GM19452 (cell line): Measurements from ENCODE around the gene OSBPL10.
"Not testable (repeated sequence)": the region's sequence is repeated elsewhere in the genome, so short reads cannot be mapped to it uniquely, and the experiment has no call there.

ENCODE experiments used
- ATAC-seq: cut with Tn5 transposase; IDR thresholded peaks from one replicate; pipeline ENCODE4 v1.9.1; 2021; ENCODE audit not compliant: unreplicated experiment

OSBPL10 gene

DNA sequence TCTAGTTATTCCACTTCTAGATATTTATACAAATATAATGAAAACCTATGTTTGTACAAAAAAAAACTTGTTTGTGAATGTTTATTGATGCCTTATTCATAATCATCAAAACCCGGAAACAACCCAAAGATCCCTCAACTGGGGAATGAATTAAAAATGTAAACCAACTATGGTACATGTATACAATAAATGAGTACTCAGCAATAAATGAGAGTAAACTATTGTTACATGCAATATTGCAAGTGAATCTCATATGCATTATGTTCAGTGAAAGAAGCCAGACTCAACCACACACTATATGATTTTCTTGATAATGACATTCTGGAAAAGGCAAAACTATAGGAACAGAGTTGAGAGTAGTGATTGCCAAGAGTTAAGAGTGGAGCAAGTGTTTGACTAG lies 12.8 kb upstream of the OSBPL10 start:
- no peak for ATAC-seq

DNA sequence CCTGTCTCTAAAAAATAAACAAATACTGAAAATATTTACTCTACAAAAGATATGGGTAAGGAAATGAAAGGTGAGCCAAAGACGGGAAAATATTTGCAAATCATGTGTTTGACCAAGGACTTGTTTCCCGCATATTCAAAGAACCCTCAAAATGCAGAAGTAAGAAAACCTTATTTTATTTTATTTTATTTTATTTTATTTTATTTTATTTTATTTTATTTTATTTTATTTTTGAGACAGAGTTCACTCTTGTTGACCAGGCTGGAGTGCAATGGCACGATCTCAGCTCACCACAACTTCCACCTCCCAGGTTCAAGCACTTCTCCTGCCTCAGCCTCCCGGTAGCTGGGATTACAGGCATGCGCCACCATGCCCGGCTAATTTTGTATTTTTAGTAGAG lies 11.9 kb upstream of the OSBPL10 start:
- ATAC-seq = not testable (repeated sequence)

- ATAC-seq = no peak
Measured at GRCh38 chr3:31988271-31988670, 7.2 kb upstream of the OSBPL10 start.

DNA sequence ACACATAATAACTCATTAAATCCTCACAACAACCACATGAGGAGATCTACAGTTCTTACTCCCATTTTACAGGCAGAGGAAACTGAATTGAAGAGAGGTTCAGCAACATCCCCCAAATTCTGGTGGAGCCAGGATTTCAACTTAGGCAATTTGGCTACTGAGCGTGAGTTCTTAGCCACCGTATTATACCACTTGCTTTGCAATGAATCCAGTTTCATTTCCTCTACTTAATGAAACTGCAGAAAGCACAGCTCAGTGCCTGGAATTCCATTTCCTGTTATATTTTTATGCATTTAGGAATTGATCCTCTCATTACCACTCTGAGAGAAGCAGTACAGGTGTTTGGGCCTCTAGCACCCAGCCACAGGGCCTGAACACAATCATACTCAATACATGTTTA lies 4.8 kb upstream of the OSBPL10 start:
- no peak for ATAC-seq

GRCh38 chr3:31984321-31984720 lies 3.3 kb upstream of the OSBPL10 start:
- no peak for ATAC-seq

DNA sequence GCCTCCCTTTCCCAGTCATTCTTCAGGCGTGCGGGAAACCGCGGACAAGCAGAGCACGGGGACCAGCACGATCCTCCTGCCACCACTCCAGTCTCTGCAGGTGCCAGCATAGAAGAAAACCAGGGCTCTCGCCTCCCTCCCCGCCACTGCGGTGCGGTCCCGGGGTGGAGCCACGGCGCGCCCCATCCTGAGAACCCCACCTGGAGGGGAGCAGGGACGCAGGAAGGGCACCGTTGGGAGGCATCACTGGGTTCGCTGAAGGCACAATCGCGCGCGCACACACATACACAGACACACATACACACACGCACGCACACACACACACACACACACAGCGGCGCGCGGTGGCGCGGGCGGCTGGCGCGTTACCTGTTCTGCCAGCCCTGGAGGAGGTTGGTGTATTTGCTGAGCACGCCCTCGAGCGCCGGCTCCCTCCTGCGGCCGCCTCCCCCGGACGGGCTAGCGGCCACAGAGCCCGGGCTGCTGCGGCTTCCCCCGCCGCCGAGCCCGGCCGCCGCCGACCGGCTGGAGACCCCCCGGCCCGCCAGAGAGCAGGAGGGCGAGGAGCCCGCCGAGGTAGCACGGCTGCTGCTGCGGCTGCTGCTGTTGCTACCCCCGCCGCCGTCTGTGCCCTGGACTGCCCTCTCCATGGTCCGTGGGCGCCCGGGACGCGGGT lies 394 bp downstream of the OSBPL10 start:
- ATAC-seq = no peak

DNA sequence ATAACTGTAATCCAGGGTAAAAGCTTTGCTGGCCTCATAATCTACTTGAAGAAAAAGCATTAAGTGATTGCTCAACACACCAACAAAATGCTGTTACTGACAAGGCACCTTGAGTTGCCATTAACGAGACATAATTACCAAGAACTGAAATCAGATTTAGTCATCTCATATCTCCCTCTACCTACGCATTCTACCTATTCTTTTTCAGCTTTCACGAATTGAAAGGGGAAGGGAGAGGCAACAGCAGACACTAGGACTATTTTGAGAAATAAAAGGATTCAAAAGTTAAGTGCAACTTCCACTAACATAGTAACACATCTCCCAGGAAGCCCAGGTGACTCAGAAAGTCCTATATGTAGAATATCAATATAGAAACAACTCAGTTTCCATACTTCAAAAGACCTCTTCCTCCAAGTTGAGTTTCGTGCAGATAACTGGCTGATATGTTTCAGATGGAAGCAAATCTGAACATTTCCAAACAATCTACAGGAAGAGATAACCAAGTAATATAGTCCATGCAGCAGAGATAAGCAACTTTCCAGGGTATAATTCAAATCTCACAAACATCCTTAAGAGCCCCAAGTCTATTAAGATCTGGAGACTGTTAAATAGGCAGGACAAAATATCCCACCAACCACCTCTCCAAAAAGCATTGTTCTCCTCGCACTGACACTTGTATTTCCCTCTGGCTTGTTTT lies 1.9 kb downstream of the OSBPL10 start:
- ATAC-seq = no peak

DNA sequence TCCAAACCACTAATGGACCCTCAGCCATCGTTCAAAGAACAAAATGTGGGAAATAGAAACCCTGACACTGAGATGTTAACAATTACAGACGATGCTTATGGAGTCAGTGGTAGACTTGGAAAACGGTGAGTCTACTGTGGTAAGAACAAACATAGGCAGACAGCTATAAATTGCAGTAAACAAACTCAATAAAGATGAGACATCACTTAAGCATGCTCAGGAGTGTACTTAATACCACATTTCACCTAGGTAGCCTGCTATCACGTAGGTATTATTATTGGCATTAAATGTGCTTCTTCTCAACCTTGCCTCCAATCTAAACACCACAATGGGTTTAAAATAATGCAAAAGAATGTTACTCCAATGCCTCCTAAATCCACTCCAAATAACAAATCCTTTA lies 2.5 kb downstream of the OSBPL10 start:
- ATAC-seq = no peak

DNA sequence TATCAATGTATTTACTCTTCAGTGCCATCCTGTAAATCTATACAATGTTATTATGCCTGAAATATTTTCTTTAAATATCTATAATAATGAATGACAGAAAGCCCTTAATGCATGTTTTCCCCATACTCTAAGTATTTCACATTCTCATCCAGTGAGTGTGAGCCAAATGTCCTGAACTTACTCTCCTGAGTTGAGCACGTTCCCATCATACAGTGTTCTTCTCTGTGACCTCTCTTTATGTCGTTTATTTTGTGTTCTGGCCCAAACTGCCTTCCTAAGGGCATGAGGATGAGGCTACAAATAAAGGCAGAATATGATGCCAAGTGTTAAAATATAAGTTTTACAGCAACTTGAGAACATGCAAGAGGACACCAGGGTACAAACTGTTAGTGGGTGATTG lies 3.3 kb downstream of the OSBPL10 start:
- no peak for ATAC-seq

DNA sequence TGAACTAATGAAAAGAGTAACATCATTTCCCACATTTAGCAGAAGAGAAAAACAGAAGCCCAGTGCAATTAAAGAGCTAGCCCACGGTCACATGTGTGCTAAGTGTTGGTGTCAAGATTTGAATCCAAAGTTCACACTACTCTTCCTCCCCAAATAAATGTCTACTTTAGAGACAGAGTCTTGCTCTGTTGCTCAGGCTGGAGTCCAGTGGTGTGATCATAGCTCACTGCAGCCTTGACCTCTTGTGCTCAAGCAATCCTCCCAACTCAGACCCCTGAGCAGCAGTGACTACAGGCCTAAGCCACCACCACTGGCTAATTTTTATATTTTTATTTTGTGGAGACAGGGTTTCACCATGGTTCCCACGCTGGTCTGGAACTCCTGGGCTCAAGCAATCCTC lies 4.8 kb downstream of the OSBPL10 start:
- ATAC-seq = no peak

- no peak for ATAC-seq
Measured at GRCh38 chr3:31974964-31975363, 6.1 kb downstream of the OSBPL10 start.

GRCh38 chr3:31974471-31974870 lies 6.6 kb downstream of the OSBPL10 start:
- no peak for ATAC-seq

DNA sequence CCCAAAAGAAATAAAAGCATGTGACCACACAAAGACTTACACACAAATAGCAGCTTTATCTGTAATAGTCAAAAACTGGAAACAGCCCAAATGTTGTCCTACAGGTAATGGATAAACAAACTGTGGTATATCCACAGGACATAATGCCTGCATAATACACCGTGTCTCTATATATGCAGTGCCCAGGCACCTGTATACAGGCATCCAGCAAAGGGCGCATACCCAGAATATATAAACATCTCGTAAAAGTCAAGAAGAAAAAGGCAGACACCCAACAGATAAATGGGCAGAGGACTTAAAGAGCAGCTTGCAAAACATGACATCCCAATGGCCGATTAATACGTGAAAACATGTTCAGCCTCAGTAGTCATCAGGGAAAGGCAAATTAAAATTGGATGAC lies 7.2 kb downstream of the OSBPL10 start:
- ATAC-seq = no peak

DNA sequence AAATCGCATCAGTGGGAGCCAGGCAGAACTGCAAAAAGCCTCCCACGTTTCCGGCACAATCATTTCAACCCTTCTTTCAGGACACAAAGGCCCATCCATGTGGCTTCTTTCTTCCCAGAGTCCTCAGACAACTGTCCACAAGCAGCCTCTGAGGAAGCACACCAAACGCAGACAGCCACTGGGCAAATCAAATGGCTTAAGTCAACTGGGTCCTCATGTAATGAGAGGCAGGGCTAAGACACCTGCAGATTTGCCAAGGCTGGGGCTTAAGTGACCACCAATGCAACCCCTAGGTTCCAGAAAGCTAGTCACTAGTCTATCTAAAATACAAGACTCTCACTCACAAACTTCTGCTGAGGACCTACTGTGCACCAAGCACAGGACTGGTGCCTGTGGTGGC lies 8.0 kb downstream of the OSBPL10 start:
- no peak for ATAC-seq

DNA sequence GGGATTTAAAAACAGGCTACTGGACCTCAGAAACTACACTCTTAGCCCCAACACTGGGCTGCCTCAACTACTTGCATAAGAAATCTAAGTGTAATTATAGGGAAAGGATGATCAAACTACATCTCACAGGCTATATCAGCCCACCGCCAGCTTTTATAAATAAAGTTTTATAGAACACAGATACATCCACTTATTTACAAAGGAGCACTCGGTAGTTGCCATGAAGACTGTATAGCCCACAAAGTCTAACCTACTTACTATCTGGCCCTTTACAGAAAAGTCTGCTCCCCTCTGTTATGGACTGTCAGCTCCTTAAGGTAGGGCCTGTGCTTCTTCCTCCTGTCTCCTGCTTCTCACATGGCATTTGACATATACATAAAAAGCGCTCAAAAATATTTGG lies 9.5 kb downstream of the OSBPL10 start:
- ATAC-seq = no peak

DNA sequence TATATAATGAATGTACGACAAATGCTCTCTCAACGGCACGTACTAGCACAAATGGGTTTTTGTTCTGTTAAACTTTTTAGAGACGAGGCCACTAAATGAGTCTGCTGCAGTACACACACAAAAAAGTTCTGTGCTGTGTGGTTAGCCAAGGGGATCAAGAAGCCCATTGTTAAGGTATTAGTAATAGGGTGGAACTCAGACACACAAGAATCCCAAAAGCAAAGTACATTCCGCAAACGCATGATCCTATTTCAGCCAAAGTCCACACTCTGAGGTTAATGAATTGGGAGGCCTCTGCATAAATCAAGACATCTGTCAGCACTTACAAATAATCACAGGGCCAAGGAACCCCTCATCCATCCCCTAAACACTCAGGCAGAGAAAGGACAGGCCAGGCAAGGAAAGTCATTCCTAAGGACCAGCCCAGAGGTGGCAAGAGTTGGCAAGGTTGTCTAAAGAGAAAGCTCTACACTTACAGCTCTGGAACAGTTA lies 12.1 kb downstream of the OSBPL10 start:
- no peak for ATAC-seq

- no peak for ATAC-seq
Measured at GRCh38 chr3:31968369-31968926, 12.6 kb downstream of the OSBPL10 start.

DNA sequence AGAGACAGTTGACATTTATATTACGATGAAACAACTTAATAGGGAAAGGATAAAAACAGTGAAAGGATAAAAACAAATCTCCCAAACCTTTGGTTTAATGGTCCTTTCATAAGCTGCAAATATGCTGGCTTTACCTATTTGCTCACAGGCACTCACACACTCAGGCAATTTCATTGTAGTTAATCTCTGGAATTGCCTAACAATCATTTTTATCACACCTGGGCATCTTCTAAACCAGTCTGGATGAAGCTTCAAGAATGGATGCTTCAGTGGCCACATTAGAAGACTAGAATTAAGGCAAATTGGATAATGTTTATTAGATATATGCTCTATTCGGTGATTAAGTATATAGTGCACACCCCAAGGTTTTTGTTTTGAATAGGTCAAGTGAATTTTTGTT lies 13.5 kb downstream of the OSBPL10 start:
- no peak for ATAC-seq

- no peak for ATAC-seq
Measured at GRCh38 chr3:31966978-31967591, 14.0 kb downstream of the OSBPL10 start.

DNA sequence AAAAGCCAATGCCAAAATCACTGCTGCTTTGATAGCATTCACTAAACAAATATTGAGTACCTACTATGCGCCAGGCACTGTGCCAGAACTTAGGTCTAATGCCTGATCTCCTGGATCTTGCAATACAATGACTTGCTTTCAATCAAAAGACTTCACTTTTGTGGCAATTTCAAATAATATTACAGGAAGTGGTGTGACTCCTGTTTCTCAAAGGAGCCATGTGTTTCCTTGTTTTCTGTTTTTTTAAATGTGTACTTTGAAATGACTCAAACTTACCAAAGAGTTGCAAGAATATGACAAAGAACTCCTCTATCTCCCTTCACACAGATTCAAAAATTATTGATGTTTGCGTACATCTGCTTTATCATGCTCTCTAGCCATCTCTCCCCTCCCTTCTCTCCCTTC lies 18.3 kb downstream of the OSBPL10 start:
- ATAC-seq = no peak

- peak; percentile 74 for ATAC-seq
Measured at GRCh38 chr3:31960793-31961431, 20.1 kb downstream of the OSBPL10 start.
